ENCODE measurements around the gene GTPBP1.

GRCh38 chr22:38681582-38682335, 24.0 kb upstream of the GTPBP1 start, which contains the start of gene TOMM22:
- no peak for TF ChIP-seq EP300 (IDR thresholded peaks at IDR 0.05)
- peak; percentile 59 to 85 (median 84) for TF ChIP-seq CTCF (IDR thresholded peaks at IDR 0.05)

Measured in esophagus muscularis mucosa (tissue), 3 donors.